ENCODE results near the gene LRMDA.

LRMDA gene

GRCh38 chr10:75394221-75394620, 37.2 kb upstream of the LRMDA start:
- TF ChIP-seq CTCF (IDR thresholded peaks at IDR 0.05; ENCODE audit: control insufficient read depth, extremely low read depth, insufficient read depth): no peak
- H3K4me3 ChIP-seq (ENCODE audit: low read depth, low read length): no peak overlapping the region
- no peak for DNase-seq (ENCODE audit: low read depth)

GRCh38 chr10:75395066-75395931, 36.1 kb upstream of the LRMDA start:
- DNase-seq (ENCODE audit: low read depth): no peak
- TF ChIP-seq CTCF (IDR thresholded peaks at IDR 0.05; ENCODE audit: control insufficient read depth, extremely low read depth, insufficient read depth): peak; percentile 77
- no peak overlapping the region for H3K4me3 ChIP-seq (ENCODE audit: low read depth, low read length)

DNA sequence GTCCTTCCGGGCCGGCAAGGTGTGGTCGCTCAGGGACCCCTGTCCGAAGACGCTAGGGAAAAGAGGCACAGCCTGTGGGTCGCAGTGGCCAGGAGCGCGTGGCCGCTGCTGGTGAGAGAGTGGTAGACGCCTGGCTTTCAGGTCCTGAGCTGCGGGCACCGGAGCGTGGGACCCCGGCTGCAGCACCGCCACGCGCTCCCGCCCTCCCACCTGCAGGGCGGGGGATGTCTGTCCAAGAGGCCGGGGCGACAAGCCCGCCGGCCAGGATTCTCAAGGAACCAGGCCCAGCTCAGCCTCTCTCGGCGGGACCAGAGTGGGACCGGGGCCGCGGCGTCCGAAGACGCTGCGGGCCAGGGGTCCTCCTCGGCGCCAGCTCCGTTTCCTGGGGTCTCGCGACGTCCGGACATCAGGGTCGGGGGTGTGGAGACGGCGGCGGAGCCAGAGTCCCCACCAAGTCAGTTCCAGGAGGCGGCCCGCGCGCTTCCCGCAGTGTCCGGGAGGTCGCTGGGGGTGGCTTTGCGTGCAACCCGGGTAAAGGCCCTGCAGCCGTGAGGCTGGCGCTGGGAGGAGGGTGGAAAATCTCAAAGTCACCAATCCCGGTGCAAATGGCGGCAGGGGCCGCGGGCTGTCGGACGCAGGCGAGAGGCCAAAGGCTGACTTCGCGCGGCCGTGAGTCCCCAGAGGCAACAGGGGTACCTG, 35.3 kb upstream of the LRMDA start:
- no peak overlapping the region for H3K4me3 ChIP-seq (ENCODE audit: low read depth, low read length)
- TF ChIP-seq CTCF (IDR thresholded peaks at IDR 0.05; ENCODE audit: control insufficient read depth, extremely low read depth, insufficient read depth): no peak
- no peak for DNase-seq (ENCODE audit: low read depth)

- TF ChIP-seq CTCF (IDR thresholded peaks at IDR 0.05; ENCODE audit: control insufficient read depth, extremely low read depth, insufficient read depth): no peak
- DNase-seq (ENCODE audit: low read depth): no peak
- no peak overlapping the region for H3K4me3 ChIP-seq (ENCODE audit: low read depth, low read length)
Observed at GRCh38 chr10:75396631-75397495, 34.6 kb upstream of the LRMDA start.

DNA sequence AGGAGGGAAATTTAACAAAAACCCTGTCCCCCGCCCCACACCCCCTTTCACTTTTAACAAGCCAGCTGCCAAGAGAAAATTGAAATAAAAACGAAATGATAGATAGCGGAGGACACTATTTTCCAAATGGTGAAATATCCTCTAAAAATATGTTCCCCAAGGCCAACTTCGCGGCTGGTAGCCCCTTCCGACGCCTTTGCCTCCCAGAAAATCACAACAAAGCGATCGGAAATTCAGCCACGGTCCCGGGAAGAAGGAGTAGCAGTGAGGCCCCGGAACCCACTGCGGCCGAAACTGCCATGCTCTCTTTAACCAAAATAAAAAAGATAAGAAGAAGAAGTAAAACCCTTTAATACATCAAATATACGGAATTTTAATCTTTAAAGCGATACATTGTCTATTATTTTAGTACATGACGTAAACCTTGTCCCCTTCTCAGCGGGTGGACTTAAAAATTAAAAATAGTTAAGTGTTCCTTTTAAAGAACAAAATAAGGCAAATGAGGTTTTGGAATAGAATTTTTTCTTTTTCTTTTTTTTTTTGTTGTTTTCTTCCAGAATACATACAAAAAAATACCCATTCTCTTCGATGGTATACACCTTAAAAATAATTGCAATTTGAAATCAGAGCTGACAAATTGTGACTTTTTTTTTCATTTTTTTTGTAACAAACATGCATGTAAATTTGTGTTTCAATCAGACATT, 33.8 kb upstream of the LRMDA start:
- no peak overlapping the region for H3K4me3 ChIP-seq (ENCODE audit: low read depth, low read length)
- no peak for TF ChIP-seq CTCF (IDR thresholded peaks at IDR 0.05; ENCODE audit: control insufficient read depth, extremely low read depth, insufficient read depth)
- no peak for DNase-seq (ENCODE audit: low read depth)

- no peak overlapping the region for H3K4me3 ChIP-seq (ENCODE audit: low read depth, low read length)
- TF ChIP-seq CTCF (IDR thresholded peaks at IDR 0.05; ENCODE audit: control insufficient read depth, extremely low read depth, insufficient read depth): no peak
- no peak for DNase-seq (ENCODE audit: low read depth)
Observed at GRCh38 chr10:75398200-75398691, 33.2 kb upstream of the LRMDA start.

All from LNCaP clone FGC (cell line).